Epithelial cell of prostate (primary cell): ENCODE measurements around the gene PRAMEF1.
"Not testable (repeated sequence)": the region's sequence is repeated elsewhere in the genome, so short reads cannot be mapped to it uniquely, and the experiment has no call there.

ENCODE experiments used
- DNase-seq: peaks from one replicate; pipeline ENCODE4 v3.0.0-alpha.2; 2011; ENCODE audit warnings: low read depth, low spot score
- H3K27ac ChIP-seq: fragments of 450-650 bp; 2 replicates; pipeline ENCODE4 v1.5.1; 2017; ENCODE audit warnings: mild to moderate bottlenecking

The PRAMEF1 gene

DNA sequence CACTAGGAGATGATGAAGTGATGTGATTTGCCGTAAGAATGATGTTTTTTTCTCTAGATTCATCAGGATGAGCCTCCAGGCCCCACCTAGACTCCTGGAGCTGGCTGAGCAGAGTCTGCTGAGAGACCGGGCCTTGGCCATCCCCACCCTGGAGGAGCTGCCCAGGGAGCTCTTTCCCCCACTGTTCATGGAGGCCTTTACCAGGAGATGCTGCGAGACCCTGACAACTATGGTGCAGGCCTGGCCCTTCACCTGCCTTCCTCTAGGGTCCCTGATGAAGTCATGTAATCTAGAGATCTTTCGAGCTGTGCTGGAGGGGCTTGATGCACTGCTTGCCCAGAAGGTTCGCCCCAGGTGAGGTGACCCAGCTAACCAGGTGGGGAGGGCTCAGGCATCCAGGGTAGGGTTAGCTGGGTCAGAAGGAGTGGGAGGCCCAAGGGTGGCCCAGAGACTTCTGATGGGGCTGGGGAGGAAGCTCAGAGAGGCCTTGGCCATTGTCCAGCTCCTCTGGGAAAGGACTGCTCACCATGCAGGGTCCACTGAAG is 16.3 kb upstream of the PRAMEF1 start:
- no peak for DNase-seq
- H3K27ac ChIP-seq: no peak overlapping the region

DNA sequence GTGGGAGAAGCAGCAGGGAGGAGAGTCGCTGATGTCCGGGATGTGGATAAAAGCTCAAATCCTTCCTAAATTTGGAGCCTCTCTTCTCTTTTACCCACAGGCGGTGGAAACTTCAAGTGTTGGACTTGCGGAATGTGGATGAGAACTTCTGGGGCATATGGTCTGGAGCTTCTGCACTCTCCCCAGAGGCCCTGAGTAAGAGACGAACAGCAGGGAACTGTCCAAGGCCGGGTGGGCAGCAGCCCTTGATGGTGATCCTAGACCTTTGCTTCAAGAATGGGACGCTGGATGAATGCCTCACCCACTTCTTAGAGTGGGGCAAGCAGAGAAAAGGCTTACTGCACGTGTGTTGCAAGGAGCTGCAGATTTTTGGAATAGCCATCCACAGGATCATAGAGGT is 15.8 kb upstream of the PRAMEF1 start:
- H3K27ac ChIP-seq: no peak overlapping the region
- no peak for DNase-seq

- DNase-seq: no peak
- H3K27ac ChIP-seq: no peak overlapping the region
Observed at GRCh38 chr1:12776801-12777557, 14.2 kb upstream of the PRAMEF1 start.

GRCh38 chr1:12778061-12778460 is 13.1 kb upstream of the PRAMEF1 start:
- no peak overlapping the region for H3K27ac ChIP-seq
- DNase-seq: no peak

DNA sequence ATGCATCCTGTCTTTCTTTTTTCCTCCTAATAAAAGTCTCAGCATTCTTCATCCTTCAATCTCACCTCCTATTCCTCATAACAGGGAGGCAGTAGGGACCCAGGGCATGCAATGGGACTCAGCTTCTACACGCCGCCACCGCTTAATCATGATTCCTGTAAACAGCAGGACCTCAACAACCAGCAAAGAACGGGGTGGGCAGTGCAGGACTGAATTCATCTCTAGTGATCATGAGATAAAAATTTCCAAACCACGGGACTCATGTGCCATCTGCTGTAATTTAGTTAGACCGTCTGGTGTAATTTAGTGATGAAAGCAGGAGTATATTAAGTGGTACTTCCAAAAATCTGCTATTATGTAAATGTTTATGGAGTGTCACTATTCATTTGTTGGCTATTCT is 12.3 kb upstream of the PRAMEF1 start:
- no peak for DNase-seq
- H3K27ac ChIP-seq: no peak overlapping the region

- DNase-seq, H3K27ac ChIP-seq: not testable (repeated sequence)
Observed at GRCh38 chr1:12781488-12781887, 9.7 kb upstream of the PRAMEF1 start.

DNA sequence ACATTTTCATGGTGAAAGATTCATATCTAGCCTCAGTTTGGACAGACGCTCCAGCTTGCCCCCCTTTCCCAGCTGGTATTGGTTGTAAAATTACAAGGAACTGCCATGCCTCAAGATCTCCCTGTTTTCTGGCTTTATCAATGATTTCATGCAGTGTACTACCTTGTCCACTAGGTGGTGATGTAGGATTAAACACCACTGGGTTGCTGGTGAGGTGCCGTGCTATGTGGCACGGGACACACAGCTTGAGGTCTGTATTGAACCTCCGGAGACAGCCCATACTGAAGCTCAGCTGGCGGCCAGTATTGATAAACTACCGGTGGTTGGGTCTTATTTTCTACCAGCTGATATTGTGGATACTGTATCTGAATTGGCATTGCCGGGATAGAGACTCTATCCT is 7.4 kb upstream of the PRAMEF1 start:
- H3K27ac ChIP-seq, DNase-seq: not testable (repeated sequence)

GRCh38 chr1:12784729-12785128 is 6.5 kb upstream of the PRAMEF1 start:
- DNase-seq, H3K27ac ChIP-seq: not testable (repeated sequence)

GRCh38 chr1:12798911-12799310 is 7.7 kb downstream of the PRAMEF1 start:
- DNase-seq: no peak
- H3K27ac ChIP-seq: no peak overlapping the region

- DNase-seq: no peak
Observed at GRCh38 chr1:12799730-12800129, 8.5 kb downstream of the PRAMEF1 start.

GRCh38 chr1:12809933-12810332 is 18.7 kb downstream of the PRAMEF1 start:
- H3K27ac ChIP-seq: no peak overlapping the region
- DNase-seq: no peak

More at GRCh38 chr1:12799730-12800129, 8.5 kb downstream of the PRAMEF1 start:
- no peak overlapping the region for H3K27ac ChIP-seq

GRCh38 chr1:12810691-12811408 is 19.7 kb downstream of the PRAMEF1 start:
- no peak overlapping the region for H3K27ac ChIP-seq
- no peak for DNase-seq

GRCh38 chr1:12811409-12811784 is 20.2 kb downstream of the PRAMEF1 start:
- DNase-seq: no peak

DNA sequence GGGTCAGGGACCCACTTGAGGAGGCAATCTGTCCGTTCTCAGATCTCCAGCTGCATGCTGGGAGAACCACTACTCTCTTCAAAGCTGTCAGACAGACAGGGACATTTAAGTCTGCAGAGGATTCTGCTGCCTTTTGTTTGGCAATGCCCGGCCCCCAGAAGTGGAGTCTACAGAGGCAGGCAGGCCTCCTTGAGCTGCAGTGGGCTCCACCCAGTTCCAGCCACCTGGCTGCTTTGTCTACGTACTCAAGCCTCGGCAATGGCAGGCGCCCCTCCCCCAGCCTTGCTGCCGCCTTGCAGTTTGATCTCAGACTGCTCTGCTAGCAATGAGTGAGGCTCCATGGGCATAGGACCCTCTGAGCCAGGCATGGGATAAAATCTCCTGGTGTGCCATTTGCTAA is 27.9 kb downstream of the PRAMEF1 start:
- not testable (repeated sequence) for H3K27ac ChIP-seq, DNase-seq

More at GRCh38 chr1:12811409-12811784, 20.2 kb downstream of the PRAMEF1 start:
- no peak overlapping the region for H3K27ac ChIP-seq

- H3K27ac ChIP-seq, DNase-seq: not testable (repeated sequence)
Observed at GRCh38 chr1:12831310-12831709, 40.1 kb downstream of the PRAMEF1 start, which contains the start of gene PRAMEF11. TSS of gene PRAMEF11 (minus strand) at chr1:12831410. CDS start at chr1:12828789, 2,621 bp downstream.

DNA sequence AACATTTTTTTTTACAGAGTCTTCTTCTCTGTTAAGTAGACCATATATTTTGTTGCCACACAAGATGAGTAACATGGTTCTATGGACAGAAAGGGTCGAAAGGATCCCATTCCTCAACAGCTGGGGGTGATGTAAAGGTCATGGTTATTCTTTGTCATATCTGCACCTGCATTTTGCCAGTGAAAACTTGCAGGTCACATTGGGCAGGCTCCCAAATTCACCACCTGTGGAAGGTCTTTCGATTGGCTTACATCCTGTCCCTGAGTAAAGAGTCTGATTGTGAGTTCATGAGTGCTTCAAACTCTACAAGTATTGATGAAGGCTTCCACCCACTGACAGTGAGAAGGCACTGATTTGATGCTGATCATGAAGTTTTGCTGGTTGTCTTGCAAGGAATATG is 42.1 kb downstream of the PRAMEF1 start:
- DNase-seq, H3K27ac ChIP-seq: not testable (repeated sequence)
